ENCODE results near the gene KDM4D. TPM values are rescaled to one million over a fixed set of nuclear protein-coding genes. Genes with fewer than 3 reads are reported as not detected.
"Not testable (repeated sequence)": the region's sequence is repeated elsewhere in the genome, so short reads cannot be mapped to it uniquely, and the experiment has no call there.

Gene KDM4D
- total RNA-seq, 1 donor from 2014 or later: 1.2 TPM

DNA sequence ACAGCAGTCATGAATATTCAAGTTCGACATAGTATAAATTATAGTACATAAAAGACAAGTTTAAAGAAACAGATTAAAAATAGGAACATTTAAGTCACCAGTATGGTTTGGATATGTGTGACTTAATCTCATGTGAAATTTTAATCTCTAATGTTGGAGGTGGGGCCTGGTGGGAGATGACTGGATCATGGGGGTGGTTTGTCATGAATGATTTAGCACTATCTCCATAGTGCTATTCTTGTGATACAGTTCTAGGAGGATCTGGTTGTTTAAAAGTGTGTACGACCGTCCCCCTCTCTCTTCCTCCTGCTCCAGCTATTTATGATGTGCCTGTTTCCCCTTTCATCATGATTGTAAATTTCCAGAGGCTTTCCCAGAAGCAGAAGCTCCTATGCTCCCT lies 54.8 kb downstream of the KDM4D start:
- H3K36me3 Mint-ChIP-seq (ENCODE audit: insufficient read depth): no peaks in the 10 kb centered on the region
- H3K4me1 Mint-ChIP-seq (ENCODE audit: low read depth): no peaks in the 10 kb centered on the region
- TF ChIP-seq CTCF (IDR thresholded peaks at IDR 0.05; ENCODE audit: unreplicated experiment): no peak
- no peaks in the 10 kb centered on the region for H3K9me3 Mint-ChIP-seq (ENCODE audit: low read depth)
- no peak overlapping the region for H3K27ac Mint-ChIP-seq
- no peak for DNase-seq (ENCODE audit: low spot score, unreplicated experiment)
- H3K27me3 Mint-ChIP-seq: no peaks in the 10 kb centered on the region
- H3K4me3 Mint-ChIP-seq (ENCODE audit: low read depth): no peak overlapping the region

DNA sequence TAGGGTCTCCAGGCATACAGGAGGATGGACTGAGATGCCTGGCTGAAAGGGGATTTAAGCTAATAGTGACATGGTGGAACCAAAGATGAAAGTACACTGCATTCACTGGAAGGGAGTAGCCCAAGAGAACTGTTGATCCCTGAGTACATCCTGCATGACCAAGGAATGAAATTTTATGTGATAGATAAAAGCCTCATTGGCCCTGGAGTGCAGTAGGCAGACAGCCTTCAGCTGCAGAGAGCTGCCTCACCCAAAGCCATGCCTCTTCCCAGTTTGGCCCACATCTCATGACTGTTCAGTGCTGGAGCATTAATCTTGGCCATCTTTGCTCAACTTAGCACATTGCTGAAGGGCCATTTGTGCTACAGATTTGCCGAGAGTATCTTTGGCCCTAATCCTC lies 59.5 kb downstream of the KDM4D start:
- Mint-ChIP-seq H3K36me3 (ENCODE audit: insufficient read depth) (no peaks in the 10 kb centered on the region), H3K27ac (no peak overlapping the region), H3K4me1 (ENCODE audit: low read depth) (no peaks in the 10 kb centered on the region), H3K27me3 (peaks cover 11% of the 10 kb centered on the region), H3K9me3 (ENCODE audit: low read depth) (peaks cover under 1% of the 10 kb centered on the region), H3K4me3 (ENCODE audit: low read depth) (no peak overlapping the region)
- DNase-seq (ENCODE audit: low spot score, unreplicated experiment): no peak
- TF ChIP-seq CTCF (IDR thresholded peaks at IDR 0.05; ENCODE audit: unreplicated experiment): no peak

DNA sequence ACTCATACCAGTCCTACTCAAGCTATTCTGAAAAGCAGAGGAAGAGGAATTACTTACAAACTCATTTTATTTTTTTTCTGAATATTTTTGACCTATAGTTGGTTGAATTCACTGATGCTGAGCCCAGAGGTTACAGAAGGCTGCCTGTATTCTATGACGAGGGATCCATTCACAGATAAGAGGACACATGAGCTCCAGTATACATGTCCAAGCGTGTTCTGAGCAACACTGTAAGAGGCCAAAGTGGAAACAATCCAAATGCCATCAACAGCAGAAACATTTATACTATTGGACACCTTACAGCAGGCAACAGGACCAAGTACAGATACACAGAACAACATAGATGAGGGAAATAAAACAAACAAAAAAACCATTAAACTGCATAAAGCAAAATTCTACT lies 61.8 kb downstream of the KDM4D start:
- Mint-ChIP-seq H3K4me3 (ENCODE audit: low read depth) (no peak overlapping the region), H3K27me3 (peaks cover 11% of the 10 kb centered on the region), H3K27ac (no peak overlapping the region), H3K4me1 (ENCODE audit: low read depth) (no peaks in the 10 kb centered on the region), H3K36me3 (ENCODE audit: insufficient read depth) (no peaks in the 10 kb centered on the region), H3K9me3 (ENCODE audit: low read depth) (peaks cover 4% of the 10 kb centered on the region)
- TF ChIP-seq CTCF (IDR thresholded peaks at IDR 0.05; ENCODE audit: unreplicated experiment): no peak
- DNase-seq (ENCODE audit: low spot score, unreplicated experiment): no peak

DNA sequence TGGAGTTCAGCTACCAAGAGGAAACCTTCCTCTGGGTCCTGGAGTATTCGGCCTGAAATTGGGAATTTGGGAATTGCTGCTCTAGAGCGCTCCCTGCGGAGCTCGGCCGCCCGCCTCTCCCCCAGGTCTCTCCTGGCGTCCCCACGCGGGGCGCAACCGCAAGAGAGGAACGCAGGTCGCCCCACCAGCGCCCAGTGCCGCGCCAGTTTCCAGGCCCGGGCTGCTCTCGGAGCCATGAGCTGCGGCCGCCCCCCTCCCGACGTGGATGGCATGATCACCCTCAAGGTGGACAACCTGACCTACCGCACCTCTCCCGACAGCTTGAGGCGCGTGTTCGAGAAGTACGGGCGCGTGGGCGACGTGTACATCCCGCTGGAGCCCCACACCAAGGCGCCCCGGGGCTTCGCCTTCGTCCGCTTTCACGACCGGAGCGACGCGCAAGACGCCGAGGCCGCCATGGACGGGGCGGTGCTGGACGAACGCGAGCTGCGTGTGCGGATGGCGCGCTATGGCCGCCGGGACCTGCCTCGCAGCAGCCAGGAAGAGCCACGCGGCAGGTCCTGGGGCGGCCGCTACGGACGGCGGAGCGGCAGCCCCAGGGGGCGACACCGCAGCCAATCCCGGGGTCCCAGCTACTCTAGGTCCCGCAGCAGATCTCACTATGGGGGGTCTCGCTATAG lies 64.0 kb downstream of the KDM4D start:
- H3K4me1 Mint-ChIP-seq (ENCODE audit: low read depth); H3K36me3 Mint-ChIP-seq (ENCODE audit: insufficient read depth); DNase-seq (ENCODE audit: low spot score, unreplicated experiment); H3K27ac Mint-ChIP-seq; H3K9me3 Mint-ChIP-seq (ENCODE audit: low read depth); H3K4me3 Mint-ChIP-seq (ENCODE audit: low read depth): not testable (repeated sequence)
- peaks cover 11% of the 10 kb centered on the region for H3K27me3 Mint-ChIP-seq

DNA sequence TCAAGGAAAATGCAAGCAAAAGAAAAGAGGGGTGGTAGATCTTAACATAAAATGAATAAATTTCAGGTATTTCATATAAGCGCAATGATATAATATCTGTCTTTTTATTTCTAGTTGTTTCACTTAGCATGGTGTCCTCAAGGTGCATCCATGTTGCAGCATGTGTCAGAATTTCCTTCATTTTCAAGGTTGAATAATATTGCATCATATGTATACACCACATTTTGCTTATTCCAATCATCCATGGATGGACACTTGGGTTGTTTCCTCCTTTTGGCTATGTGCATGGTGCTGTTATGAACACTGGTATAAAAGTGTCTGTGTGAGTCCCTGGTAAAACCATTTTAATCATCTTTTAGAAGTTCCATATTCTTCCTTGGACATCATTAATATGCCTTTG lies 68.7 kb downstream of the KDM4D start:
- Mint-ChIP-seq H3K27me3 (peaks cover 4% of the 10 kb centered on the region), H3K27ac (no peak overlapping the region), H3K36me3 (ENCODE audit: insufficient read depth) (no peaks in the 10 kb centered on the region), H3K4me3 (ENCODE audit: low read depth) (no peak overlapping the region), H3K4me1 (ENCODE audit: low read depth) (peaks cover 11% of the 10 kb centered on the region), H3K9me3 (ENCODE audit: low read depth) (peaks cover 4% of the 10 kb centered on the region)
- DNase-seq (ENCODE audit: low spot score, unreplicated experiment): no peak
- no peak for TF ChIP-seq CTCF (IDR thresholded peaks at IDR 0.05; ENCODE audit: unreplicated experiment)

- H3K27me3 Mint-ChIP-seq: peaks cover 4% of the 10 kb centered on the region
- TF ChIP-seq CTCF (IDR thresholded peaks at IDR 0.05; ENCODE audit: unreplicated experiment): no peak
- no peak overlapping the region for H3K4me3 Mint-ChIP-seq (ENCODE audit: low read depth)
- peaks cover 4% of the 10 kb centered on the region for H3K9me3 Mint-ChIP-seq (ENCODE audit: low read depth)
- no peaks in the 10 kb centered on the region for H3K36me3 Mint-ChIP-seq (ENCODE audit: insufficient read depth)
- no peak for DNase-seq (ENCODE audit: low spot score, unreplicated experiment)
- H3K27ac Mint-ChIP-seq: no peak overlapping the region
- H3K4me1 Mint-ChIP-seq (ENCODE audit: low read depth): peaks cover 11% of the 10 kb centered on the region
Observed at GRCh38 chr11:95042906-95043305, 69.4 kb downstream of the KDM4D start.
